GM12801 (cell line): ENCODE measurements around the gene MRPL54.

Source experiments
- CTCF ChIP-seq: IDR thresholded peaks from one replicate; pipeline ENCODE4 v1.5.1; 2011; ENCODE audit warnings: control low read depth; ENCODE audit not compliant: insufficient read length; ENCODE audit errors: extremely low read depth

Gene MRPL54

GRCh38 chr19:3768015-3768747 is 5.7 kb downstream of the MRPL54 start:
- TF ChIP-seq CTCF = no peak

- TF ChIP-seq CTCF = no peak
Observed at GRCh38 chr19:3768748-3769099, 6.2 kb downstream of the MRPL54 start.

GRCh38 chr19:3769494-3769893 is 7.0 kb downstream of the MRPL54 start:
- TF ChIP-seq CTCF = no peak

GRCh38 chr19:3770136-3770999 is 7.9 kb downstream of the MRPL54 start:
- no peak for TF ChIP-seq CTCF

GRCh38 chr19:3771000-3771905 is 8.8 kb downstream of the MRPL54 start:
- TF ChIP-seq CTCF = no peak

- TF ChIP-seq CTCF = no peak
Observed at GRCh38 chr19:3771906-3772455, 9.5 kb downstream of the MRPL54 start, which contains the start of gene RAX2. TSS of gene RAX2 (minus strand) at chr19:3772228. CDS start at chr19:3771742, 486 bp downstream.
